GM21390 (cell line): ENCODE measurements around the gene MCTS1.
"Not testable (repeated sequence)": the region's sequence is repeated elsewhere in the genome, so short reads cannot be mapped to it uniquely, and the experiment has no call there.

Source experiments
- ATAC-seq: cut with Tn5 transposase; IDR thresholded peaks from one replicate; pipeline ENCODE4 v1.9.1; 2021; ENCODE audit not compliant: unreplicated experiment

The MCTS1 gene

GRCh38 chrX:120629667-120630537, 26.0 kb downstream of the MCTS1 start, which contains the start of gene C1GALT1C1:
C1GALT1C1 (minus strand) TSS chrX:120630054; CDS start chrX:120627166, 2,888 bp downstream.
- ATAC-seq: peak; percentile 95

GRCh38 chrX:120638619-120639018, 34.7 kb downstream of the MCTS1 start:
- no peak for ATAC-seq

GRCh38 chrX:120642871-120643270, 39.0 kb downstream of the MCTS1 start:
- ATAC-seq: no peak

DNA sequence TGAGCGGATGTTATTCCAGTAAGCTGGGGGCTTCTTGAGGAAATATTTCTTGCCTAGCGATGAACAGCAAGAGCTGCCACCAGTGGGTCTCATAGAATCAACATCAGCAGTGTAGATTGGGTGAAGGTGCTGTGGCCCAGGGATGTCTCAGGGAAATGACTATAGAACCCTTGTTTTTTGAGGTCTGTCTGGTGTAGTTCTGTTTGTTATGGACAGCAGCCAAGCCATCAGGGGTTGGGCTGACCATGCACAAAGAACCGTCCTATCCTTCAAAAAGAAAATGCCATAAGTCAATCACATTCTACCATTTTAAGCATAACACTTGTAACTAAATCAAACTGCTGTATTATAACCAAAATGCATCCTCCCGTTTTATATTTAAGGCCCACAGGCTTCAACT, 43.2 kb downstream of the MCTS1 start:
- ATAC-seq: no peak

- ATAC-seq: not testable (repeated sequence)
Measured at GRCh38 chrX:120652256-120652655, 48.4 kb downstream of the MCTS1 start.

DNA sequence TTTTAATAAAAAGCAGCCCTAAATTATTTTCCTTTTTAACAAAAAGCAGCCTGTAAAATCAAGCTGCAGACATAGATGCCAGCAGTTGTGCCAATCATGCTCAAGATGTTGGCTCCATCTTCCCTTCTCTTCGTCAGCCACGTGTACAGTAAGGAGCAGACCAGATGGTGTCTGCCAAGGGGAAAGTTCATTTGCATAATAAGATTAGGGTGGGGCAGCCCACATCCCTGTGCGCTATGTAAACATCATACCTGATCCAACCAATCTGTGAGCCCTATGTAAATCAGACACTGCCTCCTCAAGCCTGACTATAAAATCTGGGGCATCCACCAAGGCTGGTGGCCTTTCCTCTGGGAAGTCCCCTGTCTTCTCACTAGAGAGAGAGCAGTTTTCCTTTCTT, 49.1 kb downstream of the MCTS1 start:
- ATAC-seq: no peak

- no peak for ATAC-seq
Measured at GRCh38 chrX:120660637-120661036, 56.7 kb downstream of the MCTS1 start.
